ENCODE measurements around the gene CCDC141. TPM values are rescaled to one million over a fixed set of nuclear protein-coding genes. Genes with fewer than 3 reads are reported as not detected.

The CCDC141 gene
- total RNA-seq, 1 experiment from 2014 or later, result 11.5 TPM

GRCh38 chr2:178997067-178997466 is 52.9 kb downstream of the CCDC141 start:
- no peak overlapping the region for H3K27ac Mint-ChIP-seq (ENCODE audit: unreplicated experiment)
- CTCF ChIA-PET, result no interaction called here

DNA sequence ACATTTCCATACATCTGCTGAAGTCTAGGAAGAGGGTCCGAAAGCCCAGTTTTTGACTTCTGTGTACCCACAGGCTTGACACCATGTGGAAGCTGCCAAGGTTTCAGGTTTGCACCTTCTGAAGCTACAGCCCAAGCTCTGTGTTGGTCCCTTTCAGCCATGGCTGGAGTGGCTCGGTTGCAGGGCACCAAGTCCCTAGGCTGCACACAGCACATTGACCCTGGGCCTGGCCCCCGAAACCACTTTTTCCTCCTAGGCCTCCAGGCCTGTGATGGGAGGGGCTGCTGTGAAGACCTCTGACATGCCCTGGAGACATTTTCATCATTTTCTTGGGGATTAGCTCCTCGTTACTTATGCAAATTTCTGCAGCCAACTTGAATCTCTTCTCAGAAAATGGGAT is 55.7 kb downstream of the CCDC141 start:
- no peaks in the 10 kb centered on the region for H3K27me3 Mint-ChIP-seq (ENCODE audit: insufficient read depth, unreplicated experiment)
- no peak overlapping the region for H3K27ac Mint-ChIP-seq (ENCODE audit: unreplicated experiment)
- BruUV-seq (replicated peaks), result no TSS peak
- no peak overlapping the region for H3K4me3 ChIP-seq (ENCODE audit: low read depth, low read length)
- no peaks in the 10 kb centered on the region for H3K4me1 Mint-ChIP-seq (ENCODE audit: low read depth, unreplicated experiment)
- H3K9me3 ChIP-seq, result 0 out of 2 replicates have a peak, but pooled peaks cover 4% of the 10 kb centered on the region
- no peaks in the 10 kb centered on the region for H3K36me3 Mint-ChIP-seq (ENCODE audit: insufficient read depth, unreplicated experiment)
- ChIA-PET POLR2A (no interaction called here), CTCF (no interaction called here)
- H3K27me3 ChIP-seq (replicated peaks; ENCODE audit: control insufficient read depth, insufficient read depth, low read length), result no peaks in the 10 kb centered on the region
- H3K4me3 Mint-ChIP-seq (ENCODE audit: unreplicated experiment), result no peak overlapping the region
- no peak for DNase-seq
- H3K36me3 ChIP-seq (ENCODE audit: control insufficient read depth, insufficient read depth, low read length), result 0 out of 2 replicates have a peak, but pooled peaks cover 2% of the 10 kb centered on the region
- no peak for TF ChIP-seq CTCF (IDR thresholded peaks at IDR 0.05; ENCODE audit: insufficient read depth in 1 of 2, low read depth in 1 of 2, low read length in 1 of 2, severe bottlenecking in 1 of 2, unreplicated experiment in 1 of 2)
- intact Hi-C loops (cut with micrococcal nuclease; ENCODE audit: unreplicated experiment), result no loop called here
- peaks cover 11% of the 10 kb centered on the region for H3K9me3 Mint-ChIP-seq (ENCODE audit: unreplicated experiment)
- H3K4me1 ChIP-seq, result no peaks in the 10 kb centered on the region

More at GRCh38 chr2:178997067-178997466, 52.9 kb downstream of the CCDC141 start:
- Histone ChIP-seq H3K9me3 (0 out of 2 replicates have a peak, but pooled peaks cover 4% of the 10 kb centered on the region), H3K4me1 (peaks cover 3% of the 10 kb centered on the region; the same call in 1 of the 2 replicates), H3K4me3 (ENCODE audit: low read depth, low read length) (no peak overlapping the region), H3K27me3 (replicated peaks; ENCODE audit: control insufficient read depth, insufficient read depth, low read length) (no peaks in the 10 kb centered on the region), H3K36me3 (ENCODE audit: control insufficient read depth, insufficient read depth, low read length) (0 out of 2 replicates have a peak, but pooled peaks cover 2% of the 10 kb centered on the region)
- POLR2A ChIA-PET, result no interaction called here
- intact Hi-C loops (cut with micrococcal nuclease; ENCODE audit: unreplicated experiment), result no loop called here
- no peaks in the 10 kb centered on the region for H3K4me1 Mint-ChIP-seq (ENCODE audit: low read depth, unreplicated experiment)
- no TSS peak for BruUV-seq (replicated peaks)
- no peak overlapping the region for H3K4me3 Mint-ChIP-seq (ENCODE audit: unreplicated experiment)
- peaks cover 11% of the 10 kb centered on the region for H3K9me3 Mint-ChIP-seq (ENCODE audit: unreplicated experiment)
- no peaks in the 10 kb centered on the region for H3K36me3 Mint-ChIP-seq (ENCODE audit: insufficient read depth, unreplicated experiment)
- H3K27me3 Mint-ChIP-seq (ENCODE audit: insufficient read depth, unreplicated experiment), result no peaks in the 10 kb centered on the region
- no peak for TF ChIP-seq CTCF (IDR thresholded peaks at IDR 0.05; ENCODE audit: insufficient read depth in 1 of 2, low read depth in 1 of 2, low read length in 1 of 2, severe bottlenecking in 1 of 2, unreplicated experiment in 1 of 2)
- DNase-seq, result no peak

GRCh38 chr2:178993788-178994187 is 56.1 kb downstream of the CCDC141 start:
- 0 out of 2 replicates have a peak, but pooled peaks cover 2% of the 10 kb centered on the region for H3K36me3 ChIP-seq (ENCODE audit: control insufficient read depth, insufficient read depth, low read length)
- intact Hi-C loops (cut with micrococcal nuclease; ENCODE audit: unreplicated experiment), result no loop called here
- ChIA-PET CTCF (no interaction called here), POLR2A (no interaction called here)
- TF ChIP-seq CTCF (IDR thresholded peaks at IDR 0.05; ENCODE audit: insufficient read depth in 1 of 2, low read depth in 1 of 2, low read length in 1 of 2, severe bottlenecking in 1 of 2, unreplicated experiment in 1 of 2), result no peak
- no peak for DNase-seq
- H3K27me3 Mint-ChIP-seq (ENCODE audit: insufficient read depth, unreplicated experiment), result no peaks in the 10 kb centered on the region
- H3K4me3 Mint-ChIP-seq (ENCODE audit: unreplicated experiment), result no peak overlapping the region
- H3K27me3 ChIP-seq (replicated peaks; ENCODE audit: control insufficient read depth, insufficient read depth, low read length), result no peaks in the 10 kb centered on the region
- BruUV-seq (replicated peaks), result no TSS peak
- no peaks in the 10 kb centered on the region for H3K4me1 Mint-ChIP-seq (ENCODE audit: low read depth, unreplicated experiment)
- H3K36me3 Mint-ChIP-seq (ENCODE audit: insufficient read depth, unreplicated experiment), result no peaks in the 10 kb centered on the region
- no peak overlapping the region for H3K4me3 ChIP-seq (ENCODE audit: low read depth, low read length)
- peaks cover 11% of the 10 kb centered on the region for H3K9me3 Mint-ChIP-seq (ENCODE audit: unreplicated experiment)
- 0 out of 2 replicates have a peak, but pooled peaks cover 4% of the 10 kb centered on the region for H3K9me3 ChIP-seq
- no peak overlapping the region for H3K27ac Mint-ChIP-seq (ENCODE audit: unreplicated experiment)
- no peaks in the 10 kb centered on the region for H3K4me1 ChIP-seq

All from Caco-2 (cell line).